GM10847 (cell line): ENCODE data around the gene ATOH1.

Experiments
- POLR2A ChIP-seq: IDR thresholded peaks from 2 replicates; pipeline ENCODE4 v1.6.1; 2011; ENCODE audit not compliant: insufficient read length; ENCODE audit errors: extremely low read depth

The ATOH1 gene

GRCh38 chr4:93828995-93829819 is 654 bp downstream of the ATOH1 start:
- TF ChIP-seq POLR2A, result no peak

DNA sequence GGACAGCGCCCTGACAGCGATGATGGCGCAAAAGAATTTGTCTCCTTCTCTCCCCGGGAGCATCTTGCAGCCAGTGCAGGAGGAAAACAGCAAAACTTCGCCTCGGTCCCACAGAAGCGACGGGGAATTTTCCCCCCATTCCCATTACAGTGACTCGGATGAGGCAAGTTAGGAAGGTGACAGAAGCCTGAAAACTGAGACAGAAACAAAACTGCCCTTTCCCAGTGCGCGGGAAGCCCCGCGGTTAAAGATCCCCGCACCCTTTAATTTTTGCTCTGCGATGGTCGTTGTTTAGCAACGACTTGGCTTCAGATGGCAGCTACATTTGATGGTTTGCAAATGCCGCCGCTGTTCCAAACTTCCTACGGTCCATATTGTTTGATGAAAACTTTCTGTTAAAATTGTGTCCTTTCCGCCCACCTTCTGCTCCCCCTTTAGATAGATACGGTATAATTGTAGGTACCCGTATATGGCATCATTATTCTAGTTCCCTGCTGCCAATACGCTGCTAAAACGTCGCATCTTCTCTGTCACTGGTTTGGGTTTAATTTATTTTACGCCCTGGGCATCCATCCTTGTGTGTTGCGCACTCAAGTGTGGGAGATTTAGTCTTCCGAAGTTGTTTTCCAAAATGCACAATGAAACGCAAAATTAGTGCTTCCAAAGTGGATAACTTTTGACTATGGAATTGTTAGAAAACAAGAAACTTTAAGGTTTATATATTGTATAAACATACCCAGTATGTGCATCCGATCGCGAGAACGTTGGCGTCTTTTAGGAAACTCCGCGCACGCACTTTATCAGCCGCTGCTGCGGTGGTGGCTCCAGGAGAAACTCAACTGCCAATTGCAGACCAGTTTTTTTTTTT is 1.5 kb downstream of the ATOH1 start:
- TF ChIP-seq POLR2A, result no peak

- TF ChIP-seq POLR2A, result no peak
Observed at GRCh38 chr4:93831716-93832496, 3.4 kb downstream of the ATOH1 start.

- TF ChIP-seq POLR2A, result no peak
Observed at GRCh38 chr4:93834249-93835066, 5.9 kb downstream of the ATOH1 start.

DNA sequence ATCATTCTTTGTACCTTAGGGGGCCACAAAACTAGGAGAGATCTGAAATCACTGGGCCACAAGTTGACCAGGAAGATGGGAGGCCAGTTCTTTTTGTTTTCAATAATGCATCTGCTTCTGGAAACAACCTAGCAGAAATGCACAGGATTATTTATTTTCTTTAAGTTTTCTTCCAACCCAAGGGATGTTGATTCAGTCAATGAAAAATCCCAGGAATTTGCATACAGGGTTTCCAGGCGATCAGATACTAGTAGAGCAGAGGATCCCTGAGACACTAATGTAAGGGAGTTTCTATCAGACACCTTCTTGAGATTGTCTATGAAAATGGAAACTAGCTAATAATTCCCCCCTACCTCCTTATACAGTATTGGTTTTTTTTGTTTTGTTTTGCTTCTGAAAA is 7.4 kb downstream of the ATOH1 start:
- TF ChIP-seq POLR2A, result no peak

DNA sequence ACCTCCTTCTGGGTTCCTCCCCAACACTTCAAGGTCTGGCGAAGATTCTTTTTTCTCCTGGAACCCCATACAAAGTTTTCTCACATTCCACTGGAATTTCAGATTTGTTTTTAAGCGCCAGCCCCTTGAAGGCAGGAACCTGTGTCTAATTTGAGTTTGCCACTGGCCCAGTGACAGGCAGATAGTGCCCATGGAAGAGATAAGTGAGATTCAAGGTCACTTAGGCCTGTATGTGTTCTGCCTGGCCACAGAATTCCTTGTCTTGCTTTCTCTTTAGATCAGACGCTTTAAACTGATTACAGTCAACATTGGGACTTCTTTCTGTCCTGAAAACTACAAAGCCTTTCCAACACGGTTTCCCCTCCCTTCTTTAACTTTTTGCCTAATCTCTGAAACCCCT is 11.2 kb downstream of the ATOH1 start:
- no peak for TF ChIP-seq POLR2A

- no peak for TF ChIP-seq POLR2A
Observed at GRCh38 chr4:93841803-93842345, 13.3 kb downstream of the ATOH1 start.

DNA sequence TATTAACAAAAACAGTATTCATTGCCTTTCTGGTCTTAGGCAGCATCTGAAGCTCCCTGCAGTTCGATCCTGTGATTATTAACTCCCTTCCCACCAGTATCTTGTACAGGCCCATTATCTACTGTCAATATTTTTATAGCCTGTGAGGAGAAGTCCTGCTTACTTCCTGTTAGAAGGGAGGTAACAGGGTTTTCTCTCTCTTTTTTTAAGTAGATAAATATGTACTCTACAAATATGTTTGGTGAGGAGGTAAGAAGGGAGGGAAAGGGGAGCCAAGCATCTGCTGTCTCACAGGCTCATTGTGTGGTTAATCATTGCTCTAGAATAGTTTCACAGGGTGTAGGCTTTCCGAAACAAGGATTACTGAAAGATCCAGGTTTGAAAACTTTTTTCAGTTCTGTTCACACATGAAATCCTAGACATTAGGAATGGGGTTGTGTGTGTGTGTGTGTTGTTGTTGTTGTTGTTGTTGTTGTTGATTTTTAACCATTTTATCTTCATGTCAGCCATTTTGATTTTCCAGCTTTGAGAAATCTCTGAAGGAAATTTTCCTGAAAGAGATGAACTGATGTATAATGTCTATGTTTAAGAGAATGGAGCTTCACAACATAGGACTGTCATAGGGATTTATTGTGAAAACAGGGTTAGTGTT is 14.2 kb downstream of the ATOH1 start:
- TF ChIP-seq POLR2A, result no peak

GRCh38 chr4:93843772-93844171 is 15.2 kb downstream of the ATOH1 start:
- no peak for TF ChIP-seq POLR2A

- TF ChIP-seq POLR2A, result no peak
Observed at GRCh38 chr4:93852680-93853079, 24.1 kb downstream of the ATOH1 start.

- TF ChIP-seq POLR2A, result no peak
Observed at GRCh38 chr4:93855926-93856325, 27.4 kb downstream of the ATOH1 start.

DNA sequence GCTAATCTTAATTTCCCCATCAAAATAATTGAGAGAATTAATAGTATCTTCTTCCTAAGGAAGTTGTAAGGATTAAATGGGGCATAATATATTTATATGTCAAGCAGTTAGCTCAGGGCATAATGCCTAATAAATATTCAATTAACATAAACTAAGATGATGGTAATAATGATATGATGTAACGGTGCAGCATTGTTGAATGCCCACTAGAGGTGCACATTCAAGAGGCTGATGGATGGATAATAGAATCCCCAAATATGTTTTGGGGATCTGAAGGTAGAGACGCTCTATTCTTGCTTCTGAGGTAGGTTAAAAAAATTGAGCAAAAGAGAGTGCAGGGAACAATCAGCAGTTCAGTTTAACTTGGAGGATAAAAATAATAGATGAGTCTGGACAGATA is 37.1 kb downstream of the ATOH1 start:
- no peak for TF ChIP-seq POLR2A

DNA sequence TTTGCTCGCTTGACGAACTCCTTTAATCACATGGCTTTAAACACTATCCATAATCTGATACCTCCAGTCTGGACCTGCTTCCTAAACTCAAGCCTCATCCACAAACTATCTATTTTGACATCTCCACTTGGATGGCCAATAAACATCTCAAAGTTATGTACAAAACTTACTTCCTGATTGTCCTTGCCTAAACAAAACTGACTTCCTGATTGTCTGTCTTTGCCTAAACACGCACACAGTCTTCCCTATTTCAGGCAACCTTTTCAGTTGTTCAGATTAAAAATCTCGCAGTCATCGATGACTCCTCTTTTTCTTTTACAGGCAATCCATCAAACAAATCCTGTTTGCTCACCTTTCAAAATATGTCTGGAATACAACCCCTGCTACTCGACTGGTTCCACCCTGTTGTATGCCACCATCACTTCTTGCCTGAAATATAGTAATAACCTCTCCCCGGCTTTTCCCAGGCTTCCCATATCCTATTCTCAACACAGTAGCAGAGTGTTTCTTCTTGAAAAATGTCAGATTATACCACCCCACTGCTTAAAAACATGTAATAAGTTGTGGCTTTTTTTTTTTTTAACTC is 39.0 kb downstream of the ATOH1 start:
- TF ChIP-seq POLR2A, result no peak
